ENCODE measurements around the gene SCG2.

The SCG2 gene

DNA sequence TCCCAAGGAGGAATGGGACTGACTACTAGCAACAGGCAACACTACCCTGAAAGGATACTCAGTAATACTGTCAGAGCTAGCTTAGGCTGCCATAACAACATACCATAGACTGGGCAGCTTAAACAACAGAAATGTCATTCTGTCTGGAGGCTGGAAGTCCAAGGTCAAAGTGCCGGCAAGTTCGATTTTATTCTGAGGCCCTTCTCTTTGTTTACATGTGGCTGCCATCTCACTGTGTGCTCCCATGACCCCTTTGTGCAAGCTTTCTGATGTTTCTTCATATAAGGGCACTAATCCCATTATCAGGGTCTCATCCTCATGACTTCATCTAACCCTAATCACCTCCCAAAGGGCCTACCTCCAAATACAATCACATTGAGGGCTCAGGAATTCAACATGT lies 30.7 kb upstream of the SCG2 start:
- no peaks in the 10 kb centered on the region for H3K9me3 ChIP-seq (ENCODE audit: control insufficient read depth, insufficient read depth, low read length)
- no peak overlapping the region for H3K9ac ChIP-seq (ENCODE audit: low read depth, low read length)
- H3K4me1 ChIP-seq (ENCODE audit: control insufficient read depth, insufficient read depth, low read length), result no peaks in the 10 kb centered on the region
- H3K36me3 ChIP-seq (ENCODE audit: control insufficient read depth, insufficient read depth, low read length), result no peaks in the 10 kb centered on the region
- no peak overlapping the region for H3K4me3 ChIP-seq (ENCODE audit: low read depth, low read length)
- peaks cover 5% of the 10 kb centered on the region for H3K27me3 ChIP-seq (ENCODE audit: control insufficient read depth, insufficient read depth, low read length)

DNA sequence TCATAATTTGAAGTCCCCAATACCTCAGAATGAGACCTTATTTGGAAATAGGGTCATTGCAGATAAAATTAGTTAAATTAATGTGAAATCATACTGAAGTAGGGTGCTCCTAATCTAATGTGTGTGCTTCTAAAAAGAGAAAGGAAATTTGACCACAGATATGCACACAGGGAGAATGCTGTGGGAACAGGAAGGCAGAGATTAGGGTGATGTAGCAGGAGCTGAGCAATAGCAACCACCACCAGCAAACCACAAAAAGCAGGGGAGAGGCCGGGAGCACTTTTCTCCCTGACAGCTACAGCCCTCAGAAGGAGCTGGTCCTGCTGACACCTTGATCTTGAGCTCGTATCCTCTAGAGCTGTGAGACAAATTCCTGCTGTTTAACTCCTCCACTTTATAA lies 24.6 kb upstream of the SCG2 start:
- Histone ChIP-seq H3K4me1 (ENCODE audit: control insufficient read depth, insufficient read depth, low read length) (no peaks in the 10 kb centered on the region), H3K9me3 (ENCODE audit: control insufficient read depth, insufficient read depth, low read length) (no peaks in the 10 kb centered on the region), H3K9ac (ENCODE audit: low read depth, low read length) (no peak overlapping the region), H3K27me3 (ENCODE audit: control insufficient read depth, insufficient read depth, low read length) (peaks cover 38% of the 10 kb centered on the region), H3K36me3 (ENCODE audit: control insufficient read depth, insufficient read depth, low read length) (no peaks in the 10 kb centered on the region), H3K4me3 (ENCODE audit: low read depth, low read length) (no peak overlapping the region)

DNA sequence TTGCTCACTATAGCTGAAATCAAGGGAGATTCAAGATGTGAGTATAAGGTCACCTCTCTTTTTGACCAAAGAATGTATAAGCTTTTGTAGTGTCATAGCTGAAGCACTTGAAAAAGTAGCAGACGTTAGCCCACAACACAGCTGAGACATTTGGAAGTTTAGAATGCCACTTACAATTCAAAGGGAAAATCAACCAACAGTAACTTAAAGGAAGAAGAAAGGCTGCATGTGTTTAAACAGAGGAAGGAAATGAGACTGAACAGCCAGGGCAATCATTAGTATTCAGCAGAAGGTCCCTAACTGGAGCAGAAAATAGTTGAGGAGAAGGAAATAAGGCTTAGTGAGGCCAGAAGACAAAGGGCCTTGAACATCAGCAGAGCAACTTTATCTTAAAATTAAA lies 23.5 kb upstream of the SCG2 start:
- H3K36me3 ChIP-seq (ENCODE audit: control insufficient read depth, insufficient read depth, low read length), result no peaks in the 10 kb centered on the region
- H3K4me3 ChIP-seq (ENCODE audit: low read depth, low read length), result no peak overlapping the region
- no peaks in the 10 kb centered on the region for H3K4me1 ChIP-seq (ENCODE audit: control insufficient read depth, insufficient read depth, low read length)
- H3K27me3 ChIP-seq (ENCODE audit: control insufficient read depth, insufficient read depth, low read length), result peaks cover 48% of the 10 kb centered on the region
- H3K9ac ChIP-seq (ENCODE audit: low read depth, low read length), result no peak overlapping the region
- no peaks in the 10 kb centered on the region for H3K9me3 ChIP-seq (ENCODE audit: control insufficient read depth, insufficient read depth, low read length)

DNA sequence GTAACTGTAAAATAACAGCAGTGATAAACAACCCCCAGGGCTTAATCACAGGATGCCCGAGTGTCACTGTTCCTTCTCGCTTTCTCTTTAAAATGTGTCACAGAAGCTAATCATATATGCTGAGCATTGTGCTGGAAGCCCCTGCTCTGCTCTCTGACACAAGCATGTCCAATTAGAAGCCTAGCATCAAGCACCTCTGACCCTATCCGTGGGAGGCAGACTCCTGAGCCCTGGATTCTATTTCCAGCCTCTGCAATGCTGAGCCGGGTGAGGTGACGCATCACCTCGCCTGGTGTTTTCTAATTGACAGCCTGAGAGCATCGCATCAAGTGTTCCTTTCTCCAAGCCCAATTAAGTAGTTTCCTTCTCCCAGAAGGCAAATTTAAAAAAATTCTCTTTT lies 19.7 kb upstream of the SCG2 start:
- no peak overlapping the region for H3K9ac ChIP-seq (ENCODE audit: low read depth, low read length)
- no peaks in the 10 kb centered on the region for H3K9me3 ChIP-seq (ENCODE audit: control insufficient read depth, insufficient read depth, low read length)
- no peaks in the 10 kb centered on the region for H3K36me3 ChIP-seq (ENCODE audit: control insufficient read depth, insufficient read depth, low read length)
- H3K4me1 ChIP-seq (ENCODE audit: control insufficient read depth, insufficient read depth, low read length), result peaks cover 12% of the 10 kb centered on the region
- no peak overlapping the region for H3K4me3 ChIP-seq (ENCODE audit: low read depth, low read length)
- H3K27me3 ChIP-seq (ENCODE audit: control insufficient read depth, insufficient read depth, low read length), result peaks cover 71% of the 10 kb centered on the region

DNA sequence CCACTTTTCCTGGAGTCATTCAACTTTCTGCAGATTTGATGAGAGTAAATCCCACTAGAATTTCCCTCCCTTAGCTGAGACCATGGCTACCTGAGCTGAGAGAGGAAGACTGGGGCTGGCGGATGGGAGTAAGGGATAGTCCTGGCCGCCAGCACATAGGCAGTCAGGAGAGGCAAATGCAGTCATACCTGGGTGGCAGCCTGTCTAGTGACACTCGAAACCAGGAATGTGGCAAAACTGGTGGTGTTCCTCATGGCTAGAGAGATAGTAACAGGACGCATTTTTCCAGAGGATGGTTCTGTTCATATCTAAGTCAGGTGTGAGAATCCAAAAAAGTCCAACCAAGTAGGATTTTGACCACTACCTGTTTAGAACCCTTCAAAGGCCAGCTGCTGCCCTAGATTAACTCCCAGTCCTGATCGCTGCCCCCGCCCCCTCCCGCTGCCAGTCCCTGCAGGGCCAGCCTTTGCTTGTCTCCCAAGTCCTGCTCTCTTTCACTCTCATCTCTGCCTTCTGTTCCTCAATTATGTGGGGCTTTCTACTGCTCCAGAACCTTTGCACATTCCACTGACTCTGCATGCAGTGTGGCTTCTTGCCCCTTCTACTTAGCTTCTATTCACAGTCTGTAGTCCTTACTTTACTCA lies 17.4 kb upstream of the SCG2 start:
- no peaks in the 10 kb centered on the region for H3K36me3 ChIP-seq (ENCODE audit: control insufficient read depth, insufficient read depth, low read length)
- peaks cover 12% of the 10 kb centered on the region for H3K4me1 ChIP-seq (ENCODE audit: control insufficient read depth, insufficient read depth, low read length)
- peaks cover 89% of the 10 kb centered on the region for H3K27me3 ChIP-seq (ENCODE audit: control insufficient read depth, insufficient read depth, low read length)
- no peak overlapping the region for H3K9ac ChIP-seq (ENCODE audit: low read depth, low read length)
- H3K9me3 ChIP-seq (ENCODE audit: control insufficient read depth, insufficient read depth, low read length), result no peaks in the 10 kb centered on the region
- no peak overlapping the region for H3K4me3 ChIP-seq (ENCODE audit: low read depth, low read length)

DNA sequence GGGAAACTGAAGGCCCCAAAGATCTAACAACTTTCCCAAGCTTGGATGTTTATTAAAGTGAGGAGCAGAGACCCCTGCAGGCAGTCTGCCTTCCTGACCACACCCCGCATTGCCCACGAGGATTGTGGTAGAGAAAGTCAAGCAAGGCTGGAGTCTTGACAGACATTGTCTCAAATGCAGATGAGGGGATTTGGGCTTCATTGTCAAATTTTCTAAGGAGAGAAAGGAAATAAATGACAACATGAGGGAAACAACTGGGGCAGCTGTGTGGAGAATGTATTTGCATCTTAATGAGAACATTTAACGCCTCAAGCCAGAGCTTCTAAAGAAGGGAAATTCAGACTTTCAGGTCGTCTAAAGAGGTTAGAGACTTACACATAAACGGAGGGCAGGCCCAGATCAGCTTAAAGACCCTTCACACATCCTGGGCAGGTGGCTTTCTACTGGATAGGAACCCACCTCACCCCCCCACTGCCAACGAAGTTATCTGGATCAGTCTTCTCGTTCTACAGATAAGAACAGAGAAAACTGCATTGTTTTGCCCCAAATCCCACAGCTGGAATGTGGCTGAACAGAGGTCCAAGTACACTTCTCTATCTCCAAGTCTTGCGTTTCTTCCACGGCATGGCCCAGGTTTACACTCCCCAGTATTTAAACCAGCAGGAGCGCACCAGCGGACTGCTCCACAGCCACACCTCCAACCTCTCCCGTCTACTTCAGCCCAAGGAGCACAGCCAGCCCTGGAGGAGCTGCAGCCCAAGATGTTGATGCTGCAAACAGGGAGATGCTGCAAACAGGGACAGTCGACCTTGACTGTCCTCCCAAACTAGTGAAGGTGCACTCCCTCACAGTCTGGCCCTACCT lies 16.2 kb upstream of the SCG2 start:
- Histone ChIP-seq H3K4me1 (ENCODE audit: control insufficient read depth, insufficient read depth, low read length) (peaks cover 16% of the 10 kb centered on the region), H3K36me3 (ENCODE audit: control insufficient read depth, insufficient read depth, low read length) (no peaks in the 10 kb centered on the region), H3K9ac (ENCODE audit: low read depth, low read length) (no peak overlapping the region), H3K4me3 (ENCODE audit: low read depth, low read length) (no peak overlapping the region), H3K9me3 (ENCODE audit: control insufficient read depth, insufficient read depth, low read length) (no peaks in the 10 kb centered on the region), H3K27me3 (ENCODE audit: control insufficient read depth, insufficient read depth, low read length) (peaks cover 95% of the 10 kb centered on the region)

DNA sequence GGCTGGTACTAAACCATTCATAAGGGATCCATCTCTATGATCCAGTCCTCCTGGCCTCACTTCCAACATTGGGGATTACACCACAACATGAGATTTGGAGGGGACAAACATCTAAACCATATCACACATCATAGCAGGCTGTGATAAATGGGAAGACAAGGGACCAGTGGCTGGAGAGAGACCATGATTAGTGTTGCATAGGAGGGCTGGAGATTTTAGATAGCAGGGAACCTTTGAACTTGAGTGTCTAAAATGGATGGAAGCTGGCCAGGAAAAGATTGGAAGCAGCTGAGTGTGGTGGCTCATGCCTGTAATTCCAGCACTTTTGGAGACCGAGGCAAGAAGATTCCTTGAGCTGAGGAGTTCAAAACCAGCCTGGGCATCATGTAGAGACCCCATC lies 12.4 kb upstream of the SCG2 start:
- H3K4me1 ChIP-seq (ENCODE audit: control insufficient read depth, insufficient read depth, low read length), result peaks cover 20% of the 10 kb centered on the region
- H3K9ac ChIP-seq (ENCODE audit: low read depth, low read length), result no peak overlapping the region
- H3K9me3 ChIP-seq (ENCODE audit: control insufficient read depth, insufficient read depth, low read length), result no peaks in the 10 kb centered on the region
- H3K27me3 ChIP-seq (ENCODE audit: control insufficient read depth, insufficient read depth, low read length), result peaks cover 72% of the 10 kb centered on the region
- no peak overlapping the region for H3K4me3 ChIP-seq (ENCODE audit: low read depth, low read length)
- no peaks in the 10 kb centered on the region for H3K36me3 ChIP-seq (ENCODE audit: control insufficient read depth, insufficient read depth, low read length)

DNA sequence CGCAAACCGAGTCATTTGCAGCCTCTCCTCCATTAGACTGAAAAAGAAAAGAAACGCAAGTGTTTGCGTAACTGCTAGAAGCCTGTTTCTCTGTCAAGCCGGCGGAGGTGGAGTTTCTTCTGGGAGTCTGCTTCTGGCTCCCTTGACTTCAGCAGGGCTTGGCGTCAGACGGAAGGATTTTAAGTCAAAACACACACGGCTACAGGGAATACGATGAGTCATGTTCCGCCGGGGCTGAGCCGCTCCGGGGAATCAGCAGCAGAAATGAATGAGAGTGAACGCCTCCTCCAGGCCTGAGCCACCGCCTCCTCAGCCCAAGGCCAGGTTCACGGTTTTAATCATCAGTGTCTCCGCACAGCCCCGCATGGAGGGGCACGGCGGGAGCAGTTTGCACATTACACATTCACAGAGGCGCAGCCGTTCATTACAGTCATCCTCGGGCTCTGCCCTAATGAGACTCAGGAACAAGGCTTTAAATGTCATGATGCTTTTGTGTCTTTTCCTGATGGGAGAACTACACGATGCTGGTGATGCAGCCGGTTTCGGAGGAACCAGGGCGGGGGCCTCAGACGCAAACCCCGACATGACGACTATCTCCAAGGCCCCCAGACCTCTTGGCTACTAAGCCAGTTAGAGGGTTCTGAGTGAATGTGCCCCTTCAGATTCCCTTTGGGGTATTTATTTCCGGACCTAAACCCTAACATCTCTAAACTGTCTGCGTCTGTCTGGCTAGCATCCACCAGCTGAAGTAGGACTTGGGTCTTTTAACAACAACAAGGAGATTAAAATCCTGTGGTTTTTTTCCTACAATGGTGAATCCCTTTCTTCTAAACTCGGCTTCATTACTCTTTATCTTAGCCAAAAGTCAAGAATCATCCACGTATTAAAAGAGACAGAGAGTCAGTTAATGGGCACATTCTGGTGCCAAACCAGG lies 11.1 kb upstream of the SCG2 start:
- no peak overlapping the region for H3K9ac ChIP-seq (ENCODE audit: low read depth, low read length)
- peak overlapping the region; percentile 43 for H3K4me3 ChIP-seq (ENCODE audit: low read depth, low read length)
- no peaks in the 10 kb centered on the region for H3K9me3 ChIP-seq (ENCODE audit: control insufficient read depth, insufficient read depth, low read length)
- H3K27me3 ChIP-seq (ENCODE audit: control insufficient read depth, insufficient read depth, low read length), result peaks cover 61% of the 10 kb centered on the region
- no peaks in the 10 kb centered on the region for H3K36me3 ChIP-seq (ENCODE audit: control insufficient read depth, insufficient read depth, low read length)
- H3K4me1 ChIP-seq (ENCODE audit: control insufficient read depth, insufficient read depth, low read length), result peaks cover 15% of the 10 kb centered on the region

DNA sequence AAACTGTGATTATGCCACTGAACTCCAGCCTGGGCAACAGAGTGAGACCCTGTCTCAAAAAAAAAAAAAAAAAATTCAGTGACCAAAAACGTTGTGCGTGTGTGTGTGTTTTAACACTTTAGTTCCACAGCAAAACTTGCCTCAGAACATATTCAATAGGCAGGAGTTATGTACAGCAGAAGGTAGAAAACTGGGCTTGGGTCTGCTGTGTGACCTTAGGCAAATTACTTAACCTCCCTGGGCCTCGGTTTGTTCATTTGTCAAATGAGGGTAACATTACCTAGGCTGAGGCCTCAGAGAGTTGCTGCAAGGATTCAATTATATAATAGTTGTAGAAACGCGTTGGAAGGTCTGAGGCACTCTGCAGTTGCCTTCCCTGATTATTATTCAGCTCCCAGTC lies 10.3 kb upstream of the SCG2 start:
- Histone ChIP-seq H3K27me3 (ENCODE audit: control insufficient read depth, insufficient read depth, low read length) (peaks cover 56% of the 10 kb centered on the region), H3K9me3 (ENCODE audit: control insufficient read depth, insufficient read depth, low read length) (no peaks in the 10 kb centered on the region), H3K4me3 (ENCODE audit: low read depth, low read length) (peak overlapping the region; percentile 43)

DNA sequence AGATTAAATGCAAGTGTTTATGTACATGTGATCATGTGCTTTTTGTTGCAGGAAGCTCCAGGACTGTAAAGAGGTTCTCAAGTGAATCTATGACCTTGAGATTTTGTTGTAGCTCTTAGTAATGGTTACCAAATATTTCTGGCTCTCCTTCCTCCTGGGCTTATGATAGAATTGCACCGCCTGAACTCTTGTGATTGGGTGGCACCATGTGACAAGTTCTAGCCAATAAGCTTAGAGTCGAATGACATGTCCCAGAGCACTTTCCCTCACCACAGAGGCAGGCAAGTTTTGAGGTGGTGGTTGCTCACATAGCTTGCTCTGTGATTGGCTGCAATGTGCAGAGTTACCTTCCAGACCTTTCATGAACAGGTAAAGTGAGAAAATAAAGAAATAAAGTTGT lies 8.9 kb upstream of the SCG2 start:
- Histone ChIP-seq H3K4me3 (ENCODE audit: low read depth, low read length) (no peak overlapping the region), H3K9me3 (ENCODE audit: control insufficient read depth, insufficient read depth, low read length) (no peaks in the 10 kb centered on the region), H3K36me3 (ENCODE audit: control insufficient read depth, insufficient read depth, low read length) (no peaks in the 10 kb centered on the region), H3K4me1 (ENCODE audit: control insufficient read depth, insufficient read depth, low read length) (peaks cover 12% of the 10 kb centered on the region), H3K27me3 (ENCODE audit: control insufficient read depth, insufficient read depth, low read length) (peaks cover 41% of the 10 kb centered on the region), H3K9ac (ENCODE audit: low read depth, low read length) (no peak overlapping the region)

More for the DNA sequence above, 10.3 kb upstream of the SCG2 start:
- Histone ChIP-seq H3K9ac (ENCODE audit: low read depth, low read length) (no peak overlapping the region), H3K36me3 (ENCODE audit: control insufficient read depth, insufficient read depth, low read length) (no peaks in the 10 kb centered on the region), H3K4me1 (ENCODE audit: control insufficient read depth, insufficient read depth, low read length) (peaks cover 12% of the 10 kb centered on the region)

DNA sequence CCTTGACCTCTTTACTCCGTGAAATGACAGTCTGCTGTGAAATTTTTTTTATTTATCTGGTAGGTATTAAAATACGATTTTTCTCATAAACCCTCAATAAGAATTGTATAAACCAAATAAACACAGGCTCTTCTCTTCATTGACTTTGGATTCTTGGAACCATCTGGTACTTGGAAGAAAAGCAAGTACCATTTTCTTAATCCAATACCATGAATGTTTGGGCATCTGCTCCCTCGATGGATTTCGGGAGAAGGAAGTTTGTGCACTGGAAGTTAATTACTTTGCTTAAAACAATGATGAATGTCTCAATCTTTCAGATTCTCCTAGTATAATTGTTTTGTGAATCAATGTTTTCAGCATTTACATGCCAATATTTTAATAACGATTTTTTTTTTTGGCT lies 5.3 kb upstream of the SCG2 start:
- H3K27me3 ChIP-seq (ENCODE audit: control insufficient read depth, insufficient read depth, low read length), result peaks cover 6% of the 10 kb centered on the region
- H3K4me3 ChIP-seq (ENCODE audit: low read depth, low read length), result no peak overlapping the region
- H3K9ac ChIP-seq (ENCODE audit: low read depth, low read length), result no peak overlapping the region
- H3K36me3 ChIP-seq (ENCODE audit: control insufficient read depth, insufficient read depth, low read length), result no peaks in the 10 kb centered on the region
- no peaks in the 10 kb centered on the region for H3K9me3 ChIP-seq (ENCODE audit: control insufficient read depth, insufficient read depth, low read length)
- peaks cover 4% of the 10 kb centered on the region for H3K4me1 ChIP-seq (ENCODE audit: control insufficient read depth, insufficient read depth, low read length)
